OCI-LY1 (cell line): ENCODE measurements around the gene H3-3A.
A peak's percentile ranks its signal among the peaks of the same experiment; 100 is the strongest.

Source experiments
- H2AFZ ChIP-seq: fragments of 200-600 bp; sonication (generic), shearing (Covaris generic); 2 replicates; pipeline ENCODE4 v1.6.0; 2014; ENCODE audit warnings: antibody characterized with exemption, mild to moderate bottlenecking, low read length
- H3F3A ChIP-seq: fragments of 200-600 bp; sonication (generic), shearing (Covaris generic); 2 replicates; pipeline ENCODE4 v1.6.0; 2014; ENCODE audit warnings: mild to moderate bottlenecking, antibody characterized with exemption, low read length, moderate library complexity; ENCODE audit not compliant: insufficient read depth
- H3K27ac ChIP-seq: fragments of 200-600 bp; sonication (generic); 2 replicates; pipeline ENCODE4 v1.5.1; 2014; ENCODE audit warnings: low read length, mixed run types, mild to moderate bottlenecking, low read depth; ENCODE audit not compliant: poor library complexity, severe bottlenecking
- H3K27me3 ChIP-seq: fragments of 200-600 bp; sonication (generic); 2 replicates; pipeline ENCODE4 v1.6.0; 2014; ENCODE audit warnings: antibody characterized with exemption, mild to moderate bottlenecking, low read length, moderate library complexity; ENCODE audit not compliant: insufficient read depth
- H3K36me3 ChIP-seq: fragments of 200-600 bp; sonication (generic); 2 replicates; pipeline ENCODE4 v1.6.1; 2014; ENCODE audit warnings: mild to moderate bottlenecking, antibody characterized with exemption, low read length, moderate library complexity, mixed read lengths; ENCODE audit not compliant: insufficient read depth
- H3K4me1 ChIP-seq: fragments of 200-600 bp; sonication (generic); 2 replicates; pipeline ENCODE4 v1.5.1; 2014; ENCODE audit warnings: mild to moderate bottlenecking, low read length, moderate library complexity; ENCODE audit not compliant: insufficient read depth, severe bottlenecking
- H3K4me2 ChIP-seq: fragments of 200-600 bp; sonication (generic), shearing (Covaris generic); 2 replicates; pipeline ENCODE4 v1.6.1; 2014; ENCODE audit warnings: low read length
- H3K4me3 ChIP-seq: fragments of 200-600 bp; sonication (generic); 2 replicates; pipeline ENCODE4 v1.5.1; 2014; ENCODE audit warnings: low read length, low read depth, mild to moderate bottlenecking, mixed read lengths; ENCODE audit not compliant: poor library complexity, severe bottlenecking
- H3K79me2 ChIP-seq: fragments of 200-600 bp; shearing (Covaris generic); 2 replicates; pipeline ENCODE4 v1.6.1; 2016; ENCODE audit warnings: mixed run types, low read length, mixed read lengths; ENCODE audit not compliant: insufficient read depth
- H3K9ac ChIP-seq: fragments of 200-600 bp; sonication (generic), shearing (Covaris generic); 2 replicates; pipeline ENCODE4 v1.6.1; 2014; ENCODE audit warnings: mild to moderate bottlenecking, low read length, mixed read lengths
- H3K9me2 ChIP-seq: fragments of 200-600 bp; sonication (generic), shearing (Covaris generic); 2 replicates; pipeline ENCODE4 v1.6.1; 2014; ENCODE audit warnings: low read depth, mild to moderate bottlenecking, low read length, mixed read lengths
- H3K9me3 ChIP-seq: fragments of 200-600 bp; shearing (Covaris generic); 2 replicates; pipeline ENCODE4 v1.6.1; 2014; ENCODE audit warnings: low read length, mixed read lengths
- H4K20me1 ChIP-seq: fragments of 200-600 bp; sonication (generic), shearing (Covaris generic); 2 replicates; pipeline ENCODE4 v1.6.0; 2016; ENCODE audit warnings: mild to moderate bottlenecking, low read length; ENCODE audit not compliant: insufficient read depth
- EZH2 ChIP-seq: fragments of 200-600 bp; sonication (generic), shearing (Covaris generic); IDR thresholded peaks from 2 replicates; pipeline ENCODE4 v1.8.0; 2017; ENCODE audit warnings: borderline replicate concordance, mixed run types, mild to moderate bottlenecking, antibody characterized with exemption, low read length, moderate library complexity, mixed read lengths
- TF ChIP-seq, protein P1 (sequence below): fragments of 200-600 bp; sonication (generic), shearing (Covaris generic); IDR thresholded peaks from 2 replicates; pipeline ENCODE4 v1.5.1; 2017; ENCODE audit warnings: mild to moderate bottlenecking, antibody characterized with exemption, low read length, moderate library complexity, mixed read lengths

H3-3A gene

DNA sequence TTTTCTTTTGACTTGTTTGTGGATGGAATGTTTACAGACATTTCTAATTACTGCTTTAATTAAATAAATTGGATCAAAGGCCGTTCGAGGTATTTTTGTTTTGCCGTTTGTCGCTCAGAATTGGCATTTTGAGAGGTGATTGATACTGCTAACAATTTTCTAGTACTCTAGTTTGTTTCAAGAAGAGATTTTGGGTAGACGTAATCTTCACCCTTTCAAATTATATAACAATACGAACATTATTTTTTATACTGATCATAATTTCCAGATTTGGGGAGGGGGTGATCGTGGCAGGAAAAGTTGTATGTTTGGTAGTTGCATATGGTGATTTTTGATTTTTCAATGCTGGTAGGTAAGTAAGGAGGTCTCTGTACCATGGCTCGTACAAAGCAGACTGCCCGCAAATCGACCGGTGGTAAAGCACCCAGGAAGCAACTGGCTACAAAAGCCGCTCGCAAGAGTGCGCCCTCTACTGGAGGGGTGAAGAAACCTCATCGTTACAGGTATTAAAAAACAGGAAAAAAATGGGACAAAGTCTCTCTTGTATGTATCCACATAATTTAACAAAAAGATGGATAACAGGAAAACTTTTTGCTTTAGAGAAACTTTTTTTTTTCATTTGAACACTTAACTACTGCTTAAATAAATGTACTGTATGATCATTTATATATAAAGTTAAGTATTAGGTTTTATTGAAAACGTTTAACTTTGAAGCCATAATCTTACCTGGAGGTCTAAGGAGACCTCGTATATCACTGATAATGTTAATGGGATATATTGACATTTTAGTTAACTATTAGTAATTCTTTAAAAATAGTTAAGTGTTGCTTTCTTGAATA, 1.7 kb downstream of the H3-3A start:
- Histone ChIP-seq H3F3A (no peaks in the 10 kb centered on the region), H3K4me2 (peak overlapping the region; percentile 79), H3K9ac (peak overlapping the region; percentile 98), H2AFZ (no peak overlapping the region), H3K27ac (peak overlapping the region; percentile 95), H3K36me3 (peaks cover 57% of the 10 kb centered on the region), H3K4me1 (peaks cover 37% of the 10 kb centered on the region), H3K79me2 (peaks cover 57% of the 10 kb centered on the region), H3K4me3 (peak overlapping the region; percentile 93), H4K20me1 (peaks cover 16% of the 10 kb centered on the region), H3K9me2 (no peaks in the 10 kb centered on the region), H3K9me3 (no peaks in the 10 kb centered on the region), H3K27me3 (no peaks in the 10 kb centered on the region)
- TF ChIP-seq EZH2 = no peak
- TF ChIP-seq, protein P1, sequence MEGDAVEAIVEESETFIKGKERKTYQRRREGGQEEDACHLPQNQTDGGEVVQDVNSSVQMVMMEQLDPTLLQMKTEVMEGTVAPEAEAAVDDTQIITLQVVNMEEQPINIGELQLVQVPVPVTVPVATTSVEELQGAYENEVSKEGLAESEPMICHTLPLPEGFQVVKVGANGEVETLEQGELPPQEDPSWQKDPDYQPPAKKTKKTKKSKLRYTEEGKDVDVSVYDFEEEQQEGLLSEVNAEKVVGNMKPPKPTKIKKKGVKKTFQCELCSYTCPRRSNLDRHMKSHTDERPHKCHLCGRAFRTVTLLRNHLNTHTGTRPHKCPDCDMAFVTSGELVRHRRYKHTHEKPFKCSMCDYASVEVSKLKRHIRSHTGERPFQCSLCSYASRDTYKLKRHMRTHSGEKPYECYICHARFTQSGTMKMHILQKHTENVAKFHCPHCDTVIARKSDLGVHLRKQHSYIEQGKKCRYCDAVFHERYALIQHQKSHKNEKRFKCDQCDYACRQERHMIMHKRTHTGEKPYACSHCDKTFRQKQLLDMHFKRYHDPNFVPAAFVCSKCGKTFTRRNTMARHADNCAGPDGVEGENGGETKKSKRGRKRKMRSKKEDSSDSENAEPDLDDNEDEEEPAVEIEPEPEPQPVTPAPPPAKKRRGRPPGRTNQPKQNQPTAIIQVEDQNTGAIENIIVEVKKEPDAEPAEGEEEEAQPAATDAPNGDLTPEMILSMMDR = peak; percentile 55; the same call in 1 of the 2 replicates

DNA sequence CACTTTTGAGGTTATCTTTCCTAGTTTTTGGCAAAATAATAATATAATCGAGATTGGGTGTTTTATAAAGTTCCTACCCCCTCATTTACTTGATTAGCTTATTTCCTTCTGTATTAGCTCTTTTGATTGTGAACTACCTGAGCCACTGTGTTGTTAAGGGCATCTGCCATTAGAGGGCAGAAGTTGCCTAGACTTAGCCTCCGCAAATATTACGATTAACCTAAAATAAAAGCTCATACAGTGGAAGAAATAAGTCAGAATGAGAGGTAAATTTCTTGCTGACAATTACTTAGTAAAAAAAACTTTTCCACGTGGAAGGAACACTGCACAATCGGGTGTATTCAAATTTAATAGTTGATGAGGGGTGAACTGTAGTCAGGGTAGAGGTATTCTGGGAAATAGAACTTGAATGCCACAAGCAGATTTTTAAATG, 2.3 kb downstream of the H3-3A start:
- Histone ChIP-seq H3F3A (no peaks in the 10 kb centered on the region), H2AFZ (no peak overlapping the region), H3K27ac (no peak overlapping the region), H3K4me1 (peaks cover 37% of the 10 kb centered on the region), H3K9me3 (no peaks in the 10 kb centered on the region), H3K9me2 (no peaks in the 10 kb centered on the region), H3K27me3 (no peaks in the 10 kb centered on the region), H3K9ac (peak overlapping the region; percentile 98; the same call in 1 of the 2 replicates), H4K20me1 (peaks cover 16% of the 10 kb centered on the region), H3K79me2 (peaks cover 57% of the 10 kb centered on the region), H3K4me2 (peak overlapping the region; percentile 79), H3K36me3 (peaks cover 57% of the 10 kb centered on the region), H3K4me3 (peak overlapping the region; percentile 93)
- TF ChIP-seq, protein P1 = peak; percentile 73
- no peak for TF ChIP-seq EZH2

DNA sequence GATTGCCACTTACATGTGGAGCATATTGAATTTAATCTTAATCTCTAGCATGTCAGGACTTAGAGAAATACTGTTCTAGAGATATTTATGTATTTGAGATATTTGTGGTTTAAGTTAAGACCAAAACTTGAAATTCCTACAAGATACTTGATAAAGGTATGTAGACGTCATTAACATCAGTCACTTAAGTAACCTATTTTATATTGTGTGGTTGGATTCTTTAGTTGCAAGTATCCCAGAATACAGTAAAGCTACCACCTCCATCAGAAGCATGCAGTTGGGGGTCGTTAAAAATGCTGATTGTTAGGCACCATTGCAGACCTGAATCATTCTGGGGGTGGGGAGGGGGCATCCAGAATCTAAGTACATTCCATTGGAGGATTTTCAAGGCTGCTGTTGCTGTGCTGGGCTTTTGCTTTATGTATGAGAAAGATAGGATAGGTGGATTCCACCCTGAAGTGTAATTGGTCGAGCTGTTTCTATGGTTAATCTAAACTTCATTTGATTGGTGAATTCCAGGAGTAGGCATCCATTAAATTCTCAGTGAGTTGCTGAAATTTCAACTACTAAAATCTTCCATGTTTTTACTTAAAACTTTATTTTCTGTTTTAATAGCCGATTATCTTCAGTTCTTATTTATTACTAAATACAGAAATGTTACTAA, 4.0 kb downstream of the H3-3A start:
- Histone ChIP-seq H3K36me3 (peaks cover 71% of the 10 kb centered on the region), H3K9me3 (no peaks in the 10 kb centered on the region), H4K20me1 (peaks cover 16% of the 10 kb centered on the region), H3K27ac (no peak overlapping the region), H3K4me1 (peaks cover 27% of the 10 kb centered on the region), H3F3A (no peaks in the 10 kb centered on the region), H3K9me2 (no peaks in the 10 kb centered on the region), H2AFZ (no peak overlapping the region), H3K4me2 (0 out of 2 replicates have a peak overlapping the region, but pooled peaks have one; percentile 16), H3K27me3 (no peaks in the 10 kb centered on the region), H3K9ac (no peak overlapping the region; the same call in 1 of the 2 replicates), H3K79me2 (peaks cover 57% of the 10 kb centered on the region), H3K4me3 (no peak overlapping the region)
- TF ChIP-seq, protein P1 = no peak
- no peak for TF ChIP-seq EZH2
